Posterior cingulate gyrus (tissue), 11 donors: Measurements from ENCODE around the gene GAGE12G.
"Not testable (repeated sequence)": the region's sequence is repeated elsewhere in the genome, so short reads cannot be mapped to it uniquely, and the experiment has no call there.

Experiments
- DNase-seq, 10 donors: peaks; one replicate each; pipeline versions ENCODE4 v3.0.0 to v3.0.0-alpha.2; 2020 to 2021; ENCODE audit warnings: mixed read lengths in 3 of 10
- intact Hi-C: fragments of 100-400 bp; cut with DNase I; formaldehyde crosslinking; loops from one replicate; pipeline ENCODE4 v1.15.1; 2023

Gene GAGE12G

DNA sequence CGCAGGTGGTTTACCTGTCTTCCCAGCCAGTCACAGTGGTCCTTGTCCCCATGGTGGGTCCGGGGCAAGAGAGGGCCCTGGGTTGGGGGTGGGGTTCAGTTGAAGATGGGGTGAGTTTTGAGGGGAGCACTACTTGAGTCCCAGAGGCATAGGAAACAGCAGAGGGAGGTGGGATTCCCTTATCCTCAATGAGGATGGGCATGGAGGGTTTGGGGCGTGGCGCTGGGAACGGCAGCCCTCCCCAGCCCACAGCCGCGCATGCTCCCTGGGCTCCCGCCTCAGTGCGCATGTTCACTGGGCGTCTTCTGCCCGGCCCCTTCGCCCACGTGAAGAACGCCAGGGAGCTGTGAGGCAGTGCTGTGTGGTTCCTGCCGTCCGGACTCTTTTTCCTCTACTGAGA is at the start of gene GAGE12G:
TSS of gene GAGE12G (plus strand) at position 301 of the 400 bp plus-strand sequence. CDS start 1,155 bp downstream, outside the sequence.
- intact Hi-C loops, result not testable (repeated sequence)

GRCh38 chrX:49531877-49532276 is 38.3 kb upstream of the GAGE12G start, which contains the start of gene GAGE12C:
TSS of gene GAGE12C (plus strand) at chrX:49532177. CDS start at chrX:49533332, 1,155 bp downstream.
- intact Hi-C loops, DNase-seq: not testable (repeated sequence)

More for the DNA sequence above, at the start of gene GAGE12G:
- DNase-seq, result not testable (repeated sequence)

- DNase-seq, intact Hi-C loops: not testable (repeated sequence)
These were observed 28.8 kb upstream of the GAGE12G start, which contains the start of gene GAGE12D for GRCh38 chrX:49541433-49541832. TSS of gene GAGE12D (plus strand) at chrX:49541733. CDS start at chrX:49542888, 1,155 bp downstream.

DNA sequence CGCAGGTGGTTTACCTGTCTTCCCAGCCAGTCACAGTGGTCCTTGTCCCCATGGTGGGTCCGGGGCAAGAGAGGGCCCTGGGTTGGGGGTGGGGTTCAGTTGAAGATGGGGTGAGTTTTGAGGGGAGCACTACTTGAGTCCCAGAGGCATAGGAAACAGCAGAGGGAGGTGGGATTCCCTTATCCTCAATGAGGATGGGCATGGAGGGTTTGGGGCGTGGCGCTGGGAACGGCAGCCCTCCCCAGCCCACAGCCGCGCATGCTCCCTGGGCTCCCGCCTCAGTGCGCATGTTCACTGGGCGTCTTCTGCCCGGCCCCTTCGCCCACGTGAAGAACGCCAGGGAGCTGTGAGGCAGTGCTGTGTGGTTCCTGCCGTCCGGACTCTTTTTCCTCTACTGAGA is 19.2 kb upstream of the GAGE12G start, which contains the start of gene GAGE12E:
TSS of gene GAGE12E (plus strand) at position 301 of the 400 bp plus-strand sequence. CDS start 1,155 bp downstream, outside the sequence.
- intact Hi-C loops, DNase-seq: not testable (repeated sequence)

DNA sequence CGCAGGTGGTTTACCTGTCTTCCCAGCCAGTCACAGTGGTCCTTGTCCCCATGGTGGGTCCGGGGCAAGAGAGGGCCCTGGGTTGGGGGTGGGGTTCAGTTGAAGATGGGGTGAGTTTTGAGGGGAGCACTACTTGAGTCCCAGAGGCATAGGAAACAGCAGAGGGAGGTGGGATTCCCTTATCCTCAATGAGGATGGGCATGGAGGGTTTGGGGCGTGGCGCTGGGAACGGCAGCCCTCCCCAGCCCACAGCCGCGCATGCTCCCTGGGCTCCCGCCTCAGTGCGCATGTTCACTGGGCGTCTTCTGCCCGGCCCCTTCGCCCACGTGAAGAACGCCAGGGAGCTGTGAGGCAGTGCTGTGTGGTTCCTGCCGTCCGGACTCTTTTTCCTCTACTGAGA is 9.7 kb upstream of the GAGE12G start, which contains the start of gene GAGE12F:
TSS of gene GAGE12F (plus strand) at position 301 of the 400 bp plus-strand sequence. CDS start 1,155 bp downstream, outside the sequence.
- intact Hi-C loops, DNase-seq: not testable (repeated sequence)

GRCh38 chrX:49568728-49569127 is 1.5 kb upstream of the GAGE12G start:
- intact Hi-C loops, result not testable (repeated sequence)
- peak in 2 of 10 donors; percentile 39 to 60 for DNase-seq

DNA sequence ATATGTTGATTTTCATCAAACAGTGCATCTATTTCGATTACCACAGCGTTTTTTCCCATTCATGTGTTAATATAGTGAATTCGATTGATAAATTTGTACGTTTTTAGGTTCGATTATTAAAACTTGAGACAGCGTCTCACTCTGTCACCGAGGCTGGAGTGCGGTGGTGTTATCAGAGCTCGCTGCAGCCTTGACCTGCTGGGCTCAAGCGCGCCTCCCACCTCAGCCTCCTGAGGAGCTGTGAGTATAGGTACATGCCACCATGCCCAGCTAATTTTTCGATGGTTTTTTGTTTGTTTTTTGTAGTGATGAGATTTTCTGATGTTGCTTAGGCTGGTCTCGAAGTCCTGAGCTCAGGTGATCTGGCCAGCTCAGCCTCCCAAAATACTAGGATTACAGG is 1.0 kb upstream of the GAGE12G start:
- intact Hi-C loops, result not testable (repeated sequence)
- DNase-seq, result peak in 2 of 10 donors; percentile 14 to 44

DNA sequence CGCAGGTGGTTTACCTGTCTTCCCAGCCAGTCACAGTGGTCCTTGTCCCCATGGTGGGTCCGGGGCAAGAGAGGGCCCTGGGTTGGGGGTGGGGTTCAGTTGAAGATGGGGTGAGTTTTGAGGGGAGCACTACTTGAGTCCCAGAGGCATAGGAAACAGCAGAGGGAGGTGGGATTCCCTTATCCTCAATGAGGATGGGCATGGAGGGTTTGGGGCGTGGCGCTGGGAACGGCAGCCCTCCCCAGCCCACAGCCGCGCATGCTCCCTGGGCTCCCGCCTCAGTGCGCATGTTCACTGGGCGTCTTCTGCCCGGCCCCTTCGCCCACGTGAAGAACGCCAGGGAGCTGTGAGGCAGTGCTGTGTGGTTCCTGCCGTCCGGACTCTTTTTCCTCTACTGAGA is 9.4 kb downstream of the GAGE12G start, which contains the start of gene GAGE12H:
TSS of gene GAGE12H (plus strand) at position 301 of the 400 bp plus-strand sequence. CDS start 1,155 bp downstream, outside the sequence.
- intact Hi-C loops, DNase-seq: not testable (repeated sequence)

- DNase-seq, intact Hi-C loops: not testable (repeated sequence)
These were observed 19.0 kb downstream of the GAGE12G start, which contains the start of gene GAGE2A for GRCh38 chrX:49589196-49589595. TSS of gene GAGE2A (plus strand) at chrX:49589496. CDS start at chrX:49590651, 1,155 bp downstream.

GRCh38 chrX:49589769-49590478 is 19.7 kb downstream of the GAGE12G start:
- intact Hi-C loops, result not testable (repeated sequence)
- DNase-seq, result peak in 7 of 10 donors; percentile 1 to 93 (median 41)

DNA sequence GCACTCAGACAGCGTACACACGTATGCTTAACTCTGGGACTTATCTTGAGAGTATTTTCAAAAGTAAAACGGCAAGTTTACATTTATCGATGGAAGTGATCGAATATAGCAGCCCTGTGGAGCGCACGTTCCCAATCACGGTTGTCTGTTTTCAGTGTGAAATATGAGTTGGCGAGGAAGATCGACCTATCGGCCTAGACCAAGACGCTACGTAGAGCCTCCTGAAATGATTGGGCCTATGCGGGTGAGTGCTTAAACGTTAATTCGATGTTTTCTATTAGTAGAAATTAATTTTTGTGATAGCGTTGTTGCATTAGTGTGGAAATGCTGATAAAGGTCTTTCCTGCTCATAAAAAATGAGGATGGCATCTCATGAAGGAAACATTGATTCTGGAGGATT is 20.3 kb downstream of the GAGE12G start:
- DNase-seq, result peak in 1 of 10 donors; percentile 39
- intact Hi-C loops, result not testable (repeated sequence)

DNA sequence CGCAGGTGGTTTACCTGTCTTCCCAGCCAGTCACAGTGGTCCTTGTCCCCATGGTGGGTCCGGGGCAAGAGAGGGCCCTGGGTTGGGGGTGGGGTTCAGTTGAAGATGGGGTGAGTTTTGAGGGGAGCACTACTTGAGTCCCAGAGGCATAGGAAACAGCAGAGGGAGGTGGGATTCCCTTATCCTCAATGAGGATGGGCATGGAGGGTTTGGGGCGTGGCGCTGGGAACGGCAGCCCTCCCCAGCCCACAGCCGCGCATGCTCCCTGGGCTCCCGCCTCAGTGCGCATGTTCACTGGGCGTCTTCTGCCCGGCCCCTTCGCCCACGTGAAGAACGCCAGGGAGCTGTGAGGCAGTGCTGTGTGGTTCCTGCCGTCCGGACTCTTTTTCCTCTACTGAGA is 28.5 kb downstream of the GAGE12G start, which contains the start of gene GAGE1:
TSS of gene GAGE1 (plus strand) at position 301 of the 400 bp plus-strand sequence. CDS start 1,155 bp downstream, outside the sequence.
- DNase-seq, intact Hi-C loops: not testable (repeated sequence)

DNA sequence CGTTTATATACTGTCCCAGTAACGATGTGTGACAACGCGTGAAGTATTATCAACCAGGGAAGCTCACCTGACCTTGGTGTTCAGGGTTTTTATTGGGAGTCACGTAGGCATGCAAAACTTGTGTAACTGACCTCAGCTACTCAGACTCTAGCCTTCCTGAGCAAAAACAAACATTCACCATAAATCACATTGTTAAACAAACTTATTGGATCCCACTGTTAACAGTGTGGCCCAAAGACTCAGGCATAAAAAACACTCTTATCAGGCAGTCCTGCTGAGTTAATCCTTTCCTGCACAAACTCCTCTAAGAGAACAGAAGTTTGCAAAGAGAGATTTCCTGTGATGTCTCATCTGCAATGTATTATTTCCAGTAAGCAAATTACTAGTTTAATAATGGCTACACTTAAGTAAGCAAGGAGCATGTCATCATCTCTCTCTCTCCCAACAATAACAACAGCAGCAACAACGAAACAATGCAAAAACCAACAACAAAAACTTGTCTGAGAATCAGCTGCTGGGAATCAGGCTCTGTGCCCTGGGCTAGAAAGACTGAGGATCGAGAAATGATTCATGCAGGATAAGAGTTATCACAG is 40.6 kb downstream of the GAGE12G start:
- intact Hi-C loops, result no loop called here

DNA sequence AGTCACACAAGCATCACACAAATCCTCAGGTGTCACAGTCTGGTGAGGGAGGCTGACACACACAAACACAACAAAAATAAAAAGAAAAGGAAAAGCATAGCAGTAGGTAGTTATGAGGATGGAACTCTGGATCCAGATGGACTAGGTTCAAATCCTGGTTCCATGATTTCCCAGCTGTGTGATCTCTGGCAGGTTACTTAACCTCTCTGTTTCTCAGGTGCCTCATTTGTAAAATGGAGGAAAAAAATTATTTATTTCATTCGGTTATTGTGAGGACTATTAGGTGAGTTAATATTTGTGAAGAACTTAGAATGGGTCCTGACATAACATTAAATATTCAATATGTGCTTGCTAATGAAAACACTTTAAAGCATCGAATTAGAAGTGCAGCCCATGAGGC is 48.4 kb downstream of the GAGE12G start:
- no peak for DNase-seq
- intact Hi-C loops, result no loop called here

More for the DNA sequence above, 40.6 kb downstream of the GAGE12G start:
- DNase-seq, result no peak
